Tongue (tissue), 2 donors: ENCODE measurements around the gene SLC16A9. TPM values are rescaled to one million over a fixed set of nuclear protein-coding genes. Genes with fewer than 3 reads are reported as not detected.

Source experiments
- DNase-seq: peaks from one replicate; pipeline ENCODE4 v3.0.0-alpha.2; 2015
- total RNA-seq: library from RNA; depleted of rRNA; stranded (reverse); fragments of >200 nt; gene quantifications from one replicate; pipeline ENCODE4 v1.2.3, GENCODE V29; 2014

Gene SLC16A9
- total RNA-seq, 1 donor from 2014 or later, result 9.5 TPM

DNA sequence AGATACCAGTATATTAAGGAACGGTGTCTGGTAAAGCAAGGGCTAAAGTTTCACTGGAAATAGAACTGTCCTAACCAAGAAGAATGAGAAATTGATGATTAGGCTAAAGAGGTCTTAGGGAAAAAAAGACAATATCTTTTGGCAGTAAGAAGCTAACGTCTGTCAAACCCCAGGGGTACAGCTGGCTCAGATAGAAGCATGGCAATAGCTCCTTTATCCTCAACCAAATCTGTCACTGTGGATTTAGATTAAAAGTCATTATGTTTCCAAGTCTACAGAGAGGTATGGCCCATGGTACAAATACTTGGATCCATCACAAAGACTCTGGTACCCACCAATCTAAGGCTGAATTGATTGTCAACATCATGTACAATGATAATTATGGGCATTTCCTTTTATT, 8.6 kb upstream of the SLC16A9 start:
- no peak for DNase-seq

DNA sequence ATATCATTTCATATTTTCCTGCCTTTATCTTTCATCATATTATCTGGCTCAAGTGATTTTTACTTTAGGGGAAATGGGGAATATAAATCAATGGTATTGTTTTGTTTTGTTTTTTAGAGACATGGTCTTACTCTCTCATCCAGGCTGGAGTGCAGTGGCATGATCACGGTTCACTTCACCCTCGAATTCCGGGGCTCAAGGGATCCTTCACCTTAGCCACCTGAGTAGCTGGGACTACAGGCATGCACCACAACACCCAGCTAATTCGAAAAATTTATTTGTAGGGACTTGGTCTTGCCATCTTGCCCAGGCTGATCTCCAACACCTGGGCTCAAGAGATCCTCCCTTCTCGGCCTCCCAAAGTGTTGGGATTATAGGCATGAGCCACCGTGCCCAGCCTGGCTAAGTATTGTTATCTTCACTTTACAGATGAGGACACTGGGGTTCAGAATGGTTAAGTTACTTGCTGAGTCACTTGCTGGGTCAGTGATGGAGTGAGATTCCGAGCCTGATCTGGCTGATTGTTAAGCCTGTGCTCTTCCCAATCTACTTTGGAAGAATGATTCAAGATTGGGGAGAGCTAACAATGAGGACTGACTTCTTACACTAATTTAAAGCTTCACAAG, 3.7 kb upstream of the SLC16A9 start:
- DNase-seq, result no peak

DNA sequence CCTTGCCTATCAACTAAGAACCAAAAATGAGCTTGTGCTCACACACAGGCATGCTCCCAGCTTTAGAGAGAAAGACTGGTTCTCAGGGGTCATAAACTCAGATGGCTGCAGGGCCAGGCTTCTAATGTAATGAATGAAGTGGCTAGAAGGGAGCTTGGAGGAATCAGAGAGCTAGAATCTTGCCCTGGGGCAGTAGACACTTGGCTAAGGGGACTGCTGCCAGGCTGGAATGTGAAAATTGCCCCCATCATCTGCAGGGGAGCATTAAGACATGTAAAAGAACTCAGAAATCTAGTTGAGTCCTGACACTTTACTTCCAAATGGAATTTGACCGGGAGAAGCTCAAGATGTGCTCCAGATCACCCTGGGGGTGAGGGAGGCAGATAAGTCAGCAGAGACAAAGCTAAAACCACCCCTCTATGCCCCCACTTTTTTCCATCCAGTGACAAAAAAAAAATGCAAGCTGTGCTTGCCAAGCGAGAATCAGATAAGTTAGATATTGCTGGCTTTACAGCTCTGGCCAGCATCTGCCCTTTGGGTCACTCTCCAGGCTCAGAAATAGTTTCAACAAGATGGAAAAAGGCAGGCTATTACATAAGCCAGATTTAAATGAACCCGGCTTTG, 2.3 kb upstream of the SLC16A9 start:
- DNase-seq, result no peak

DNA sequence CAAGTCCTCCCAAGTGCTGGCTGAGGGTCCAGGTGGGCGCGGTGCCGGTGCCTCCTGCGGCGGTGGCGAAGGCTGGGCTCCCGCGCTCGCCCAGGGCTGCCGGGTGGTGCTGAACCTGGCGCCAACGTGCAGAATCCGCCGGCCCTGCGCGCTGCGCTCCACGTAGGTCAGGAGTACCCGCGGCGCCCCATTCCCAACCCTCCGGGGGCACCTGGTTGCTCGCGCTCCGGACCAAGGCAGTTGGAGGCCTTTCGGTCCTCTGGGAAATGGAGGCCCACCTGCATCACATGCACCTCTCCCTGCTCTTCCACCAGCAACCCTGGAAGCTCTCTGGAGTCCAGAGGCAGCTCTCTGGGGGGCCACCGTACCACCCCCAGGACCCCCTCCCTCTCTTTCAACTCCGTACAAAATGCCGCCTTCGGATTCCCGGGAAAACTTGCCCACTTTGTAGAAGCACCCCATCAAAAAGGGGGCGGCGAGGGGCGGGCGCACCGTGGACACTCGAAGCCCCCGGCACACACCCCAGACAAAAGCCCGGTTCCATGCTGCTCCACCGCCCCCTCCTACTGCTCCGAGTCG, 745 bp downstream of the SLC16A9 start:
- peak; percentile 25 for DNase-seq

DNA sequence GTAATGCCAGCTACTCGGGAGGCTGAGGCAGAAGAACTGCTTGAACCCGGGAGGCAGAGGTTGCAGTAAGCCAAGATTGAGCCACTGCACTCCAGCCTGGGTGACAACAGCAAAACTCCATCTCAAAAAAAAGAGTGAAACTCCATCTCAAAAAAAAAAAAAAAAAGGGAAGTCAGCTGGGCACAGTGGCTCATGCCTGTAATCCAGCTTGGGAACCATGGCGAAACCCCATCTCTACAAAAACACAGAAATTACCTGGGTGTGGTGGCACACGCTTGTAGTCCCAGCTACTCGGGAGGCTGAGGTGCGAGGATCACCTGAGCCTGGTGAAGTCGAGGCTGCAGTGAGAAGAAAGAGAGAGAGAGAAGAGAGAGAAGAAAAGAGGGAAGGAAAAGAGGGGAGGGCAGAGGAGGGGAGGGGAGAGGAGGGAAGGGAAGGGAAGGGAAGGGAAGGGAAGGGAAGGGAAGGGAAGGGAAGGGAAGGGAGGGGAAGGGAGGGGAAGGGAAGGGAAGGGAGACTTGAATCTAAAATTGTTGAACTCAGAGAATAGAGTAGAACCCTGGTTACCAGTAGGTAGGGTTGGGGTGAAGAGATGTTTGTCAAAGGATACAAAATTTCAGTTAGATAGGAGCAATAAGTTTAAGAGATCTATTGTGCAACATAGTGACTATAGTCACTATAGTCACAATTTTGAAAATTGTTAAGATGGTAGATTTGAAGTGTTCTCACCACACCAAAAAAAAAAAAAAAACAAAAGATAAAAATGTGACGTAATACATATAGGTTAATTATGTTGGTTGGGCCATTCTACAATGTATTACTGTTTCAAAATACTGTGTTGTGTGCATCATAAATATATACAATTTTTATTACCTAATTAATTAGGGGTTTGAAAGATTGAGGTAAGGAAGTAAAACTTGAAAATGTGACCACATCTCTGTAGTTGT, 2.5 kb downstream of the SLC16A9 start:
- DNase-seq, result no peak

DNA sequence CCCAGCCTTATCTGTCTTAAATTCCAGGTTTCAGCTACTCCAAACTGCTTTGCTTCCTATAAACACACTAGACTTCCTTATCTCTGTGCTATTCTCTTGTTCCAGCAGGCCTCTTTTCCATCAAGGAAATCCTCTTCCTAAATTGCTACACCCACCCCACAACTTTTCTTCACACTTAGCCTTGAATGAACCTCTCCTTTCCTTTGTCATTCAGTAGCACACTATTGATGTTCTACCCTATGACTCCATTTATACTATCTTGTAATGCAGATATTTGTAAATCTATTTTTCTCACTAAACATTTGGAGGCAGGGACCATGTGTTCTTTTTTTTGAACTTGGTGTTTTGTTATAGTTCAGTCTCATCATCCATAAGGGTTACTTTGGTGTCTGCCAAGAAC, 3.7 kb downstream of the SLC16A9 start:
- no peak for DNase-seq

DNA sequence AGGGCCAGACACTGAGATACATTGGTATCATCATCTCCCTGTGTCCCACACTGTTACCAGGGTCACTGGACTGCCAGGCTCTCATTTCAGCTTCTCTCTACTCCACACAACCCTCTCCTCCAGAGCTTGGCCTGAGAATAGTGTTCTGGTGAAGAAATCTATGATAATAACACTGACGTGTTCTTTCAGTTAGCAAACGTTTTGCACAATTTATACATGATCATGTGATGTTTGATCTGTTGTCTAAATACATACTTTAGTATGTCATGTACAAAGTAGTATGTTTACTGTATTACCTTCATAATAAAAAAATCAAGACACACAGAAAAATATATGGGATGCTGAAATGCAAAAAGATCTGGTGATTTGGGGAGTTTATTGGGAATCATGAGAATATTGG, 5.0 kb downstream of the SLC16A9 start:
- DNase-seq, result no peak

DNA sequence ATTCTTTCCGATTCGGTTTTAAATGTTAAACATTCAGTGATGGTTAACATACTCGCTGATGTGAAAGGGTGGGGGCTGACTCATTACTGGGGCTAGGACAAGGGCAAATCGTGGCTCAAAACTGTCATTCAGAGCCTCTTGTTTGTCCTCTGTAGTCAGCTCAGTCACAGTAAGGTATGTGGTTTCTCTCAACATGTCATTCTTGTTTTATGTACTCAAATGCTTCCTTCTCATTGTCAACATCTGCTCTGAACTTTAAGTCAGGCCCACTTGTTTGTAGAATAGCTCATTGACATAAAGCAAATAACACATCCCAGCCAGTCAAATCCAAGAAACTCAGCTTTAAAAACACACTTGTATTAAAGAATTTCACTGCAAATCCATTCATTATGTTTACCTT, 7.3 kb downstream of the SLC16A9 start:
- DNase-seq, result peak; percentile 40

DNA sequence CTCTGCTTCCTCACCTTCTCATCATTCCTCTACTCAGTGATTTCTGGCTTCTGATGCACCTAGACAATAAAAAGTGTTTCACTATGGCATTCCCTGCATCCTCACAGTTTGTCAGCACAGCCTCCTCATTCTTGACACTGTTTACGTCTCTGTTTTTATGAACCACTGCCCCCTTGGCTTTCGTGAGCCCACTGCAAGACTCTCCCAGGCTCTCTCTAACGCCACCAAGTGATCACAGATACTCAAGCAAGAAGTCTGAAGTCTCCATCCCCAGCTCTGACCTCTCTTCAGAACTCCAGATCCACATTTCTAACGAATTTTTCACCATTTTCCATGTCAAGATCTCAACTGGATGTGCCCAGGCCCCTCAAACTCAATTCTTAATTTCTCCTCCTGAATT, 8.9 kb downstream of the SLC16A9 start:
- no peak for DNase-seq

DNA sequence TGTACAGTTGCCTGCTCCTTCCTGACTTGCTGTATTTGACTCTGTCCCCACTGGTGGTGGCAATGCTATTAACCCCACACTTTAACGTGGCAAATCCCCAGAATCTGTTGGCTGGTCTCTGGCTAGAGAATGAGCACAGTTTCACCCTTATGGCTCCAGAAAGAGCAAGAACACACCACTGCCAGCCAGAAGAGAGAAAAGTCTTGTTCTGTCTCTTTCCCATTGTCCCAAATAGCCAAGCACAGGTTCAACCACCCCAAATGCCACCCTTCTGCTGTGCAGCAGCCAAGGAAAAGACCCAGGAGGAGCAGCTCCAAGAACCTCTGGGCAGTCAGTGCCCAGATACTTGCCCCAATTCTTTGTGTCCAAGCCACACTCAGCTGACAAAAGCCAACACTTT, 11.3 kb downstream of the SLC16A9 start:
- DNase-seq, result no peak

DNA sequence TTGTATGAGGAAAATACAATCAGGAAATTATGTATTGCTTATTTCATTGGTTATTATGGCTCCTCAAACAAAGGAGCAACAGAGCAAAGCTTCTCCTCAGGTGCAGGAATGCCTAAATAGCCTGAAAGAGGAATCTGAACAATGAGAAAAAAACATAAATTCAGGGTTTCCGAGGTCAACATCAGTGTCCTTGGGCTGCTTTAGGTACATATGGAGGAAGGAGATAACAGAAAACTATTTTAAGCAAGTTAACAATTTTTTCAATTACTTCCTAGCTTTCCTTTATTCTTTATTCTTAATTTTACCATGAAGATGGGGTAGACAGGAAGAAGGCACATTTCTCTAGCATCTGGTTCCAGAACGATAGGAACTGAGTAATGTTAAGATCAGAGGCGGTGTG, 14.0 kb downstream of the SLC16A9 start:
- no peak for DNase-seq

DNA sequence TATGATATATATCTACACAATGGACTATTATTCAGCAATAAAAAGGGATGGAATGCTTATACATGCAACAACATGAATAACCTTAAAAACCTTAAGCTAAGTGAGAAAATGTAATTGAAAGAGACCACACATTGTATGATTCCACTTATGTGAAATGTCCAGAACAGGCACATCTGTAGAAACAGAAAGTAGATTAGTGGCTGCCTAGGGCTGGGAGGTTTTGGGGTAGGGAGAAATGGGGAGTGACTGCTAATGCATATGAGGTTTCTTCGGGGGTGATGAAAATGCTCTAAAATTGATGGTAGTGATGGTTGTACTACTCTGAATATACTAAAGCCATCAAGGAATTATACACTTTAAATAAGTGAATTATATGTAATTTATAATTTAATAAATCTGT, 14.7 kb downstream of the SLC16A9 start:
- DNase-seq, result no peak

DNA sequence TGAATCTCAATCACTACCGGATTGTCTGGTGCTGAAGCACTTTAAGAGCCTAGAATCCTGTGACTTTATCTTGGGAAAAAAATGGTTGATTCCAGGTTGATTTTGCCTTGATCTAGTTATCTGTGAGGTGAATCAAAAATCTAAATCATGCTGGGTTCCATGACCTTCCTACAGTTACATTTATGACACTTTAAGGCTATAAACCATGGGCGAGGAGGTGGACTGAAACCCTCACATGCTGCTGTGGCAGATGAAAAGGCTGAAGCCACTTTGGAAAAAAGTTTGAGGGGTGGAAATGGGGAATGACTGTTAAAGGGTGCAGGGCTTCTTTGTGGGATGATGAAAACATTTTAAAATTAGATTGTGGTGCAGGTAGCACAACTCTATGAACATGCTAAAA, 17.5 kb downstream of the SLC16A9 start:
- DNase-seq, result no peak

DNA sequence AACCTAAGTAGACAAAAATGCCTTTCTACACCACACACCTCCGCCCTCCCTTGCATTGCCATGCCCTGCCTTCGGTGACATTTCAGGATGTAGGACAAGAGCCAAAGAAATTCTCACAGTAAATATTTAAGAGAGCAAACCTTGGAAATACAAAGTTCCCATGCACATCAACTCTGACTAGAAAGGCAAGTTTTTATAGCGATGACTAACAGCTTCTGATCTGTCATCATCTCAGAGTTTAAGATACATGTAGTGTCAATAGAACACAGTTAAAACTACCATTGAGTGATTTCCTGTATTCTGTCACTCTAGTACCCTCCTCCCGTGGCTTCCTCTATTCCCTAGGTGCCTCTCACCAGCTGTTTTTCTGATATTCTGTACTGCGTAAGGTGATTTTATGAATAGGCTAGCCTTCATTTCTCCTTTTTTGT, 20.7 kb downstream of the SLC16A9 start:
- DNase-seq, result peak; percentile 41

DNA sequence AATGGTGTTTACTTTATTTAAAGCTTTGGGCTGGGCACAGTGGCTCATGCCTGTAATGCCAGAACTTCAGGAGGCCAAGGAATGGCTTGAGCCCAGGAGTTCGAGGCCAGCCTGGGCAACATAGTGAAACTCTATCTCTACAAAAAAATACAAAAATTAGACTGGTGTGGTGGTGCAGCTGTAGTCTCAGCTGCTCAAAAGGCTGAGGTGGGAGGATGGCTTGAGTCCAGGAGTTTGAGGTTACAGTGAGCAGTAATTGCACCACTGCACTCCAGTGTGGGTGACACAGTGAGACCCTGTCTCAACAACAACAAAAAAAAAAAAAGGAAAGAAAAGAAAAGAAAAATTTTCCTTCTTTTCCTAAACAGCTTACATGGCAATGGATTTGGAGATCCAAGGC, 22.0 kb downstream of the SLC16A9 start:
- no peak for DNase-seq

DNA sequence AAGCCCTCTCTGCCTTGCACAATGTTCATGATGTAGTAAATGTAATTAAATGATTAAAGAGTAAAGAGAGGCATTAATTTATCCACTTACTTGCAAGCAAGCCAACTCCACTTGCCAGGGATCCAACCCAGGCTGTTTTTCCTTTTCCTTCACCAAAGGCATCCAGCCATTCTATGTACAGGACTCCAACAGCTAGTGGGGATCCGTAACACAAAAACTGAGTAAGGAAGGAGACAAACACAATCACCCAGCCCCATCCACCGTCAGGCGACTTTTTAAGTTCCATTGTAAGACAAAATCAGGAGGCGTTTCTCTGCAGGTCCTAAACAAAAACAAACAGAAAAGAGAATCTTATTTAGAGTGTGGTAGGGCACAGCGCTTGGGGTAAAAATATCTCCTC, 25.6 kb downstream of the SLC16A9 start:
- DNase-seq, result no peak

DNA sequence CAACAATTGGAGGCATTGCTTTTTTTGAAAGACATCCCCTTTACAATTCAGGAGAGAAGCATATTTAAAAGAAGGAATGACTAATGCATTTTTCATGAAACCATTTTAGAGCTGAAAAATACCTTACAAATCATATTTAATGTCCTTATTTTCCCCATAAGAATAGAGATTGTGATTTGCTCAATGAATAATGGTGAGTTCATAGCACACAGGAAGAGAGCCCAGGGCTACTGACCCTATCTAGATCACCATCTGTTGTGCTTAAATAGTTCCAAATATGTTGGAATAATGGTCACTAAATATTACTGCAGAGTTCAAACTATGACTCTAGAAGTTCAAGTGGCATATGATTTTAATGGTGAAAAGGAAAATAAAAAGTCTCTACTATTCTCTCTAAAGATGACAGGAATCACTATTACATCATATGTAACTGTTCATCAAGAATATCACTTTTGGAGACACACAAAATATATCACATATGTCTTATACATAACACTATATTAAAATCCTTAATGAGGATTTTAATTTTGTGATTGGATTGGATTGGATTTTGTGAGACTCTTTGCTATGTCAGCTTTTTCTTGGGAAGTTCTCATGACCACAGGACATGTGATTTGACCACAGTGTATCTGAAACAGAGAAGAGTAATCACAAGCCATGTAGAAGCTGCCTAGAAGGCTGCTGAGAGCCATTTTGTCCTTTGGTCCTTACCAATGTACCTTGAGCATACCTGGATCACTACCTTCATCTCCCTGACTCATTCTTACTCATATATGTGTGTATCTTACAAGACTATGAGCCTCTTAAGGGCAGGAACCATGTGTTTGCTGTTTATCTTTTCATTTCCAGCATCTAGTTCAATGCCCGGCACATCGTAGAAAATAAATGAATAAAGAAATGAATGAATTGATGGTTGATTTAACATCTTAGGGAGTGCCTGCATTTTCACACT, 26.4 kb downstream of the SLC16A9 start:
- DNase-seq, result no peak

DNA sequence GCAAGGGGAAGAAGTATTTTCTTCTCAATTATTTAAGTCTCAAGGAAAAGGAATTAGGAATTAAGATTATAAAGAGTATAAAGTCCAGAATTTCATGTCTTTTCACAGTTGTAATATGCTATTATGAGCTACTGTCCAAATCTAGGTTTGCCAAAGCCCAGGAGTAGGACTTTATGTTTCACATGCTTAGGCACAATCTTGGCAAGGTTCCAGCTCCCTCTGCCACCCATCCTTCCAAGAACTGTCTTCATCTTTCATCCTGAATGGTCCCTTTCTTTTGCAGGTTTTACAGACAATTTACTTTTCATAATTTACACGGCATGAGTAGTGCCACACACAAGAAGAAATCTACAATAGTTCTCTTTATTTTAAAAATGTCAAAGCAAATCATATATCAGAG, 29.5 kb downstream of the SLC16A9 start:
- DNase-seq, result no peak

DNA sequence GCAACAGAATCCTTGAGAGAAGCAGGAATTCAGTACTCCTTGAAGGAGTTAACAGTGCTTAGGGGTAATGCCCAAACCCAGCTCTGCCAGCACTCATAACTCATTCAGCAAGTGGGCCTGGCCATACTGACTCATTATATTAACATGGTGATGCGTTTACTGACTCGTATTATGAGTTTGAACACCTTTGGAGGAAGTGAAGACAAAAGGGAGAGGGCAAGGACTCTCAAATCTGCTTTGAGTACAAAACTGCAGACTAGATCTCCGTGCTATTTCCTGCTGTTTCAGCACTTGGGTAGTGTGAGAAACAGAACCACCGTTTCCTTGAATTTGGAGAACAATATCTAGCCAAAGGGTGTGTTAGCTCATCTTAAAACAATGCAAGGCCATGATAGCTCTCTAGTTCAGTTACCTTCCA, 30.8 kb downstream of the SLC16A9 start:
- DNase-seq, result no peak

DNA sequence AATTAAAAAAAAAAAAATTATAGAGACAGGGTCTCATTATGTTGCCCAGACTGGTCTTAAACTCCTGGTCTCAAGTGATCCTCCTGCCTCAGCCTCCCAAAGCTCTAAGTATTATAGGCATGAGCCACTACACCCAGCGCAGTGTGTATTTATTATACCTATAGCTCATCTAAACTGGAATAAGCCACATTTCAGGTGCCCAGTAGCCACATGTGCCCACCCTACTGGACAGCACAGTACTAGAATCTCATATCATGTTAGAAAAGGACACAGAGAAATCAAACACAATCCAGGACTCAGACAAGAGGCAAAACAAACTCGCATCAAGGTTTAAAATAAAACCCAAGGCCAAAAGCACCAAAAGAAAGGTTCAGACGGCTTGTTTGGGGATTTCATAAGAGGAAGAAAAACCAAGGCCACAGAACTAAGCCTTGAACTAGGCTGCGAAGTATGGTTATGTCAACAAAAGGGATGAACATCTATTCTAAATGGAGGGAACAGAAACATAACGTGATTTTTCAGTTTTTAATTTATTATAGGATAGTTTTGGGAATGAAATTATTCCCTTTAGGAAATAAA, 32.3 kb downstream of the SLC16A9 start:
- DNase-seq, result no peak

DNA sequence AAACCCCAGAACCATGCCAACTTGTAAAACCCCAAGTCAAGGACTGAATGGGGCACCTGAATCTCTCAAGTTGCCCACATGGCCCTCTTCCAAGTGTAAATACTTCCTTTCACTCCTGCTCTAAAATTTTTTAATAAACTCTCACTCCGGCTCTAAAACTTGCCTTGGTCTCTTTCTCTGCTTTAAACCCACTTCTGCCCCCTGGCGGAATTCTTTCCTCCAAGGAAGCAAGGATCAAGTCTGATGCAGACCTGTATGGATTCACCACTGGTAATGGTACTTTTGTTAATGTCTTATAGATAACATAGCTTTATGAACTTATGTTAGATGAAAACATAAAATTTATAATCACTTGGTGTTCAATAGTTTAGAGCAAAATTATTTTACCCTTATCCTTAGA, 33.8 kb downstream of the SLC16A9 start:
- no peak for DNase-seq
